Ascending aorta (tissue), 2 donors: ENCODE data around the gene FOXO1. TPM values are rescaled to one million over a fixed set of nuclear protein-coding genes. Genes with fewer than 3 reads are reported as not detected.

Experiments used
- DNase-seq, 2 donors: peaks; one replicate each; pipeline ENCODE4 v3.0.0-alpha.2; 2019; ENCODE audit warnings: low spot score in 2 of 2
- H3K27ac ChIP-seq, 2 donors: fragments of 200-600 bp; sonication (generic); one replicate each; pipeline ENCODE4 v1.5.1; 2016 to 2017; ENCODE audit warnings: mild to moderate bottlenecking in 1 of 2
- H3K27me3 ChIP-seq: fragments of 200-600 bp; sonication (generic); one replicate; pipeline ENCODE4 v1.5.1; 2017
- H3K36me3 ChIP-seq, 2 donors: fragments of 200-600 bp; sonication (generic); one replicate each; pipeline ENCODE4 v1.5.1; 2016
- H3K4me1 ChIP-seq, 2 donors: fragments of 200-600 bp; sonication (generic); one replicate each; pipeline ENCODE4 v1.5.1; 2016 to 2017; ENCODE audit warnings: mild to moderate bottlenecking in 1 of 2
- H3K4me3 ChIP-seq, 2 donors: fragments of 200-600 bp; sonication (generic); one replicate each; pipeline ENCODE4 v1.5.1; 2016 to 2017; ENCODE audit warnings: mild to moderate bottlenecking in 1 of 2
- H3K9me3 ChIP-seq, 2 donors: fragments of 200-600 bp; sonication (generic); one replicate each; pipeline ENCODE4 v1.5.1; 2016
- CTCF ChIP-seq, 3 experiments: fragments of 200-600 bp in 2 of 3; fragments of 450-650 bp in 1 of 3; sonication (generic) in 2 of 3; IDR thresholded peaks; one replicate each; pipeline ENCODE4 v1.5.1; 2016 to 2019; ENCODE audit warnings: antibody characterized with exemption in 3 of 3, mild to moderate bottlenecking in 1 of 3, moderate library complexity in 1 of 3
- intact Hi-C: fragments of 100-400 bp; cut with DNase I; formaldehyde crosslinking; loops from one replicate; pipeline ENCODE4 v1.15.1; 2023
- total RNA-seq: library from RNA; depleted of rRNA; stranded (reverse); fragments of >200 nt; gene quantifications from one replicate; pipeline ENCODE4 v1.1.0, GENCODE V29; 2016

The FOXO1 gene
- total RNA-seq, 1 donor from 2014 or later, result 65.1 TPM

DNA sequence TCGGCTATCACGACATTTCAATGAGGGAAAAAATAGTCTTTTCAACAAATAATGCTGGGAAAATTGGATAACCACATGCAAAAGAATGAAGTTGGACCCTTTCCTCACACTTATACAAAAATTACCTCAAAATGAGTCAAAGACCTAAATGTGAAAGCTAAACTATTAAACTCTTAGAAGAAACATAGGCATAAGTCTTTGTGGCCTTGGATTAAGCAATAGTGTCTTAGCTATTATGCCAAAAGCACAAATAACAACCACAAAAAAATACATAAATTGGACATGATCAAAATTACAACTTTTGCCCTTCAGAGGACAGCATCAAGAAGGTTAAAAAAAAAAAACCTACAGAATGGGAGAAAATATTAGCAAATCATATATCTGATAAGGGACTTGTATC, 156.6 kb downstream of the FOXO1 start:
- H3K4me3 ChIP-seq, result no peak overlapping the region
- intact Hi-C loops, result no loop called here
- H3K27ac ChIP-seq, result no peak overlapping the region
- H3K4me1 ChIP-seq, result peaks cover 0 to 9% of the 10 kb centered on the region in 2 donors
- DNase-seq, result no peak
- no peaks in the 10 kb centered on the region for H3K27me3 ChIP-seq
- no peaks in the 10 kb centered on the region for H3K9me3 ChIP-seq
- H3K36me3 ChIP-seq, result no peaks in the 10 kb centered on the region
- no peak for TF ChIP-seq CTCF (IDR thresholded peaks at IDR 0.05)

- Histone ChIP-seq H3K9me3 (no peaks in the 10 kb centered on the region), H3K27ac (peak overlapping the region in 1 of 2 donors; percentile 48), H3K4me1 (peaks cover 0 to 9% of the 10 kb centered on the region in 2 donors), H3K36me3 (no peaks in the 10 kb centered on the region), H3K27me3 (no peaks in the 10 kb centered on the region), H3K4me3 (no peak overlapping the region)
- intact Hi-C loops, result no loop called here
- DNase-seq, result no peak
- TF ChIP-seq CTCF (IDR thresholded peaks at IDR 0.05), result no peak
Observed at GRCh38 chr13:40508767-40509342, 157.6 kb downstream of the FOXO1 start.

- Histone ChIP-seq H3K4me3 (no peak overlapping the region), H3K27me3 (no peaks in the 10 kb centered on the region), H3K27ac (peak overlapping the region in 1 of 2 donors; percentile 48), H3K4me1 (peaks cover 0 to 9% of the 10 kb centered on the region in 2 donors), H3K36me3 (no peaks in the 10 kb centered on the region), H3K9me3 (no peaks in the 10 kb centered on the region)
- intact Hi-C loops, result no loop called here
- TF ChIP-seq CTCF (IDR thresholded peaks at IDR 0.05), result no peak
- DNase-seq, result no peak
Observed at GRCh38 chr13:40508127-40508526, 158.3 kb downstream of the FOXO1 start.

GRCh38 chr13:40506592-40507446, 159.6 kb downstream of the FOXO1 start:
- intact Hi-C loops, result no loop called here
- Histone ChIP-seq H3K9me3 (no peaks in the 10 kb centered on the region), H3K4me1 (peaks cover 0 to 9% of the 10 kb centered on the region in 2 donors), H3K27ac (no peak overlapping the region), H3K36me3 (no peaks in the 10 kb centered on the region), H3K27me3 (no peaks in the 10 kb centered on the region), H3K4me3 (no peak overlapping the region)
- DNase-seq, result no peak
- TF ChIP-seq CTCF (IDR thresholded peaks at IDR 0.05), result no peak

Other genes with a start within 250 kb of the FOXO1 start
- 22.8 TPM for gene MRPS31, start 104.5 kb upstream of the FOXO1 start, total RNA-seq
- gene SLC25A15, start 123.0 kb upstream of the FOXO1 start, total RNA-seq, result 5.5 TPM